Measurements from ENCODE around the gene VPS33A.
A peak's percentile ranks its signal among the peaks of the same experiment; 100 is the strongest.
"Not testable (repeated sequence)": the region's sequence is repeated elsewhere in the genome, so short reads cannot be mapped to it uniquely, and the experiment has no call there.

The VPS33A gene

GRCh38 chr12:122295877-122296276, 29.6 kb upstream of the VPS33A start:
- no peaks in the 10 kb centered on the region for H3K27me3 ChIP-seq (ENCODE audit: insufficient read depth, low read length)
- H3K4me1 ChIP-seq (ENCODE audit: insufficient read depth, low read length), result no peaks in the 10 kb centered on the region
- H3K9me3 ChIP-seq (ENCODE audit: insufficient read depth, low read depth, low read length), result no peaks in the 10 kb centered on the region
- no peak overlapping the region for H3K9ac ChIP-seq (ENCODE audit: low read depth, low read length)
- H3K36me3 ChIP-seq (ENCODE audit: insufficient read depth, low read length), result peaks cover 5% of the 10 kb centered on the region
- no peak overlapping the region for H3K4me3 ChIP-seq (ENCODE audit: low read length)
- no peak overlapping the region for H3K27ac ChIP-seq (ENCODE audit: low read depth, low read length)

GRCh38 chr12:122293081-122293480, 26.8 kb upstream of the VPS33A start:
- no peak overlapping the region for H3K4me3 ChIP-seq (ENCODE audit: low read length)
- H3K36me3 ChIP-seq (ENCODE audit: insufficient read depth, low read length), result peaks cover 9% of the 10 kb centered on the region
- no peak overlapping the region for H3K9ac ChIP-seq (ENCODE audit: low read depth, low read length)
- no peak overlapping the region for H3K27ac ChIP-seq (ENCODE audit: low read depth, low read length)
- no peaks in the 10 kb centered on the region for H3K27me3 ChIP-seq (ENCODE audit: insufficient read depth, low read length)
- H3K4me1 ChIP-seq (ENCODE audit: insufficient read depth, low read length), result no peaks in the 10 kb centered on the region
- WGBS, result 94% methylated on average over 3 of the region's 3 CpGs
- no peaks in the 10 kb centered on the region for H3K9me3 ChIP-seq (ENCODE audit: insufficient read depth, low read depth, low read length)

GRCh38 chr12:122291431-122291830, 25.1 kb upstream of the VPS33A start:
- WGBS, result 97% methylated on average over 6 of the region's 8 CpGs
- H3K4me1 ChIP-seq (ENCODE audit: insufficient read depth, low read length), result no peaks in the 10 kb centered on the region
- no peak overlapping the region for H3K9ac ChIP-seq (ENCODE audit: low read depth, low read length)
- peaks cover 9% of the 10 kb centered on the region for H3K36me3 ChIP-seq (ENCODE audit: insufficient read depth, low read length)
- H3K9me3 ChIP-seq (ENCODE audit: insufficient read depth, low read depth, low read length), result no peaks in the 10 kb centered on the region
- no peak overlapping the region for H3K4me3 ChIP-seq (ENCODE audit: low read length)
- no peak overlapping the region for H3K27ac ChIP-seq (ENCODE audit: low read depth, low read length)
- H3K27me3 ChIP-seq (ENCODE audit: insufficient read depth, low read length), result no peaks in the 10 kb centered on the region

GRCh38 chr12:122283680-122284079, 17.4 kb upstream of the VPS33A start:
- Histone ChIP-seq H3K27ac (ENCODE audit: low read depth, low read length) (no peak overlapping the region), H3K4me3 (ENCODE audit: low read length) (no peak overlapping the region), H3K4me1 (ENCODE audit: insufficient read depth, low read length) (peaks cover 8% of the 10 kb centered on the region; the same call in 1 of the 2 replicates), H3K9me3 (ENCODE audit: insufficient read depth, low read depth, low read length) (no peaks in the 10 kb centered on the region), H3K9ac (ENCODE audit: low read depth, low read length) (no peak overlapping the region), H3K36me3 (ENCODE audit: insufficient read depth, low read length) (0 out of 2 replicates have a peak, but pooled peaks cover 3% of the 10 kb centered on the region), H3K27me3 (ENCODE audit: insufficient read depth, low read length) (no peaks in the 10 kb centered on the region)
- WGBS, result 96% methylated on average over 5 of the region's 5 CpGs

- Histone ChIP-seq H3K27ac (ENCODE audit: low read depth, low read length) (no peak overlapping the region), H3K9me3 (ENCODE audit: insufficient read depth, low read depth, low read length) (no peaks in the 10 kb centered on the region), H3K27me3 (ENCODE audit: insufficient read depth, low read length) (no peaks in the 10 kb centered on the region), H3K4me1 (ENCODE audit: insufficient read depth, low read length) (peaks cover 8% of the 10 kb centered on the region; the same call in 1 of the 2 replicates), H3K9ac (ENCODE audit: low read depth, low read length) (no peak overlapping the region), H3K4me3 (ENCODE audit: low read length) (no peak overlapping the region), H3K36me3 (ENCODE audit: insufficient read depth, low read length) (peaks cover 3% of the 10 kb centered on the region; the same call in 1 of the 2 replicates)
- 67% methylated on average over 4 of the region's 4 CpGs for WGBS
Measured at GRCh38 chr12:122282061-122282460, 15.8 kb upstream of the VPS33A start.

GRCh38 chr12:122276242-122276641, 9.9 kb upstream of the VPS33A start:
- no peak overlapping the region for H3K9ac ChIP-seq (ENCODE audit: low read depth, low read length)
- H3K27ac ChIP-seq (ENCODE audit: low read depth, low read length), result no peak overlapping the region
- H3K4me1 ChIP-seq (ENCODE audit: insufficient read depth, low read length), result peaks cover 4% of the 10 kb centered on the region; the same call in 1 of the 2 replicates
- H3K9me3 ChIP-seq (ENCODE audit: insufficient read depth, low read depth, low read length), result no peaks in the 10 kb centered on the region
- WGBS, result 92% methylated on average over 7 of the region's 7 CpGs
- no peak overlapping the region for H3K4me3 ChIP-seq (ENCODE audit: low read length)
- peaks cover 23% of the 10 kb centered on the region; the same call in 1 of the 2 replicates for H3K36me3 ChIP-seq (ENCODE audit: insufficient read depth, low read length)
- no peaks in the 10 kb centered on the region for H3K27me3 ChIP-seq (ENCODE audit: insufficient read depth, low read length)

- Histone ChIP-seq H3K9ac (ENCODE audit: low read depth, low read length) (no peak overlapping the region), H3K27me3 (ENCODE audit: insufficient read depth, low read length) (no peaks in the 10 kb centered on the region), H3K9me3 (ENCODE audit: insufficient read depth, low read depth, low read length) (no peaks in the 10 kb centered on the region), H3K4me1 (ENCODE audit: insufficient read depth, low read length) (peaks cover 4% of the 10 kb centered on the region; the same call in 1 of the 2 replicates), H3K4me3 (ENCODE audit: low read length) (no peak overlapping the region), H3K36me3 (ENCODE audit: insufficient read depth, low read length) (peaks cover 23% of the 10 kb centered on the region; the same call in 1 of the 2 replicates), H3K27ac (ENCODE audit: low read depth, low read length) (no peak overlapping the region)
- 77% methylated on average over 8 of the region's 8 CpGs for WGBS
Measured at GRCh38 chr12:122275459-122275858, 9.2 kb upstream of the VPS33A start.

- Histone ChIP-seq H3K27me3 (ENCODE audit: insufficient read depth, low read length) (no peaks in the 10 kb centered on the region), H3K4me1 (ENCODE audit: insufficient read depth, low read length) (peaks cover 3% of the 10 kb centered on the region; the same call in 1 of the 2 replicates), H3K9me3 (ENCODE audit: insufficient read depth, low read depth, low read length) (no peaks in the 10 kb centered on the region), H3K4me3 (ENCODE audit: low read length) (peak overlapping the region; percentile 84), H3K9ac (ENCODE audit: low read depth, low read length) (peak overlapping the region; percentile 91), H3K36me3 (ENCODE audit: insufficient read depth, low read length) (peaks cover 27% of the 10 kb centered on the region), H3K27ac (ENCODE audit: low read depth, low read length) (peak overlapping the region; percentile 86)
- 0% methylated on average over 17 of the region's 17 CpGs for WGBS
Measured at GRCh38 chr12:122265886-122266229, 436 bp downstream of the VPS33A start.

GRCh38 chr12:122265476-122265875, 818 bp downstream of the VPS33A start:
- WGBS, result 77% methylated on average over 1 of the region's 1 CpG
- H3K9ac ChIP-seq (ENCODE audit: low read depth, low read length), result peak overlapping the region; percentile 91
- no peaks in the 10 kb centered on the region for H3K27me3 ChIP-seq (ENCODE audit: insufficient read depth, low read length)
- peak overlapping the region; percentile 84 for H3K4me3 ChIP-seq (ENCODE audit: low read length)
- peaks cover 3% of the 10 kb centered on the region; the same call in 1 of the 2 replicates for H3K4me1 ChIP-seq (ENCODE audit: insufficient read depth, low read length)
- peak overlapping the region; percentile 86 for H3K27ac ChIP-seq (ENCODE audit: low read depth, low read length)
- H3K9me3 ChIP-seq (ENCODE audit: insufficient read depth, low read depth, low read length), result no peaks in the 10 kb centered on the region
- H3K36me3 ChIP-seq (ENCODE audit: insufficient read depth, low read length), result peaks cover 30% of the 10 kb centered on the region

GRCh38 chr12:122260735-122261134, 5.6 kb downstream of the VPS33A start:
- H3K9me3 ChIP-seq (ENCODE audit: insufficient read depth, low read depth, low read length); H3K27me3 ChIP-seq (ENCODE audit: insufficient read depth, low read length); H3K4me3 ChIP-seq (ENCODE audit: low read length); H3K4me1 ChIP-seq (ENCODE audit: insufficient read depth, low read length); H3K9ac ChIP-seq (ENCODE audit: low read depth, low read length); H3K27ac ChIP-seq (ENCODE audit: low read depth, low read length): not testable (repeated sequence)
- 96% methylated on average over 13 of the region's 14 CpGs for WGBS
- peaks cover 63% of the 10 kb centered on the region for H3K36me3 ChIP-seq (ENCODE audit: insufficient read depth, low read length)

GRCh38 chr12:122258939-122259338, 7.4 kb downstream of the VPS33A start:
- H3K27ac ChIP-seq (ENCODE audit: low read depth, low read length); H3K4me1 ChIP-seq (ENCODE audit: insufficient read depth, low read length); H3K27me3 ChIP-seq (ENCODE audit: insufficient read depth, low read length); H3K4me3 ChIP-seq (ENCODE audit: low read length); H3K9me3 ChIP-seq (ENCODE audit: insufficient read depth, low read depth, low read length); H3K9ac ChIP-seq (ENCODE audit: low read depth, low read length): not testable (repeated sequence)
- 89% methylated on average over 4 of the region's 4 CpGs for WGBS
- H3K36me3 ChIP-seq (ENCODE audit: insufficient read depth, low read length), result peaks cover 61% of the 10 kb centered on the region

- H3K9ac ChIP-seq (ENCODE audit: low read depth, low read length); H3K4me3 ChIP-seq (ENCODE audit: low read length); H3K27me3 ChIP-seq (ENCODE audit: insufficient read depth, low read length): not testable (repeated sequence)
Measured at GRCh38 chr12:122258462-122258861, 7.8 kb downstream of the VPS33A start.

More at GRCh38 chr12:122258462-122258861, 7.8 kb downstream of the VPS33A start:
- WGBS, result 90% methylated on average over 4 of the region's 4 CpGs
- H3K4me1 ChIP-seq (ENCODE audit: insufficient read depth, low read length); H3K9me3 ChIP-seq (ENCODE audit: insufficient read depth, low read depth, low read length); H3K27ac ChIP-seq (ENCODE audit: low read depth, low read length): not testable (repeated sequence)
- peaks cover 56% of the 10 kb centered on the region for H3K36me3 ChIP-seq (ENCODE audit: insufficient read depth, low read length)

All from HUES64 (cell line).